ENCODE results near the gene U2AF2. TPM values are rescaled to one million over a fixed set of nuclear protein-coding genes. Genes with fewer than 3 reads are reported as not detected.

The U2AF2 gene
- total and polyA plus RNA-seq, 2 of the 4 experiments (the other 2 are of a cell fraction): 120 to 260 TPM

DNA sequence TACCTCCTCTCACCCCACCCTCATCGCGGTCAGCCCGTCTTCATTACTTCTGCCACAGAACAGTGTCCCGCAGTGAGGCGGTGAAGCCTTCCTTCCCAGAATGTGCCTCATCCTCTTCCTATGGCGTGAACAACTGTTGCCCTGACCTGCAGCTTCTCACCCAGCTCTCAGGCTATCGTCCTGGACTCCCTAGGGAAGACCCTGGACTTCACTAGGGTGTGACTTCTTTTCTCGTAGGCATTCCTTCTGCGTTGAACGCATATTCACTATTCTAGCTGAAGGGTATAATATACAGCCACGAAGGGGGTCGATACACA is 48.4 kb upstream of the U2AF2 start (continued):
- TF ChIP-seq RFX5 (IDR thresholded peaks at IDR 0.05; ENCODE audit: low read depth, low read length): no peak
- TF ChIP-seq NFE2L2 (IDR thresholded peaks at IDR 0.05; ENCODE audit: low read depth, low read length): no peak
- TF ChIP-seq CHD1 (IDR thresholded peaks at IDR 0.05; ENCODE audit: low read depth, low read length): no peak
- TF ChIP-seq MAZ (IDR thresholded peaks at IDR 0.05; ENCODE audit: borderline replicate concordance, low read depth, low read length): no peak
- no peak for TF ChIP-seq BHLHE40 (IDR thresholded peaks at IDR 0.05; ENCODE audit: low read depth, low read length)
- TF ChIP-seq RCOR1 (IDR thresholded peaks at IDR 0.05; ENCODE audit: insufficient replicate concordance, low read length): no peak
- no peak for TF ChIP-seq FOS (IDR thresholded peaks at IDR 0.05; ENCODE audit: low read depth, low read length)

- dilution Hi-C loops (cut with HindIII; ENCODE audit: low sequenced_read_pairs, unreplicated experiment): no loop called here
These were observed 48.0 kb upstream of the U2AF2 start for GRCh38 chr19:55606817-55607216.

More at GRCh38 chr19:55606817-55607216, 48.0 kb upstream of the U2AF2 start:
- Histone ChIP-seq H4K5ac (ENCODE audit: low read depth, low read length) (no peak overlapping the region), H2AK9ac (replicated peaks; ENCODE audit: low read depth, low read length, poor library complexity) (peak overlapping the region; percentile 75), H3K14ac (replicated peaks; ENCODE audit: low read depth, low read length) (0 out of 2 replicates have a peak overlapping the region, but pooled peaks have one; percentile 65), H3K36me3 (ENCODE audit: control insufficient read depth, insufficient read depth, low read length) (peaks cover 17% of the 10 kb centered on the region), H3K9me3 (ENCODE audit: control insufficient read depth, insufficient read depth, low read length) (peaks cover 5% of the 10 kb centered on the region; the same call in 1 of the 2 replicates), H3K56ac (ENCODE audit: extremely low read depth, insufficient read depth, low read length) (no peak overlapping the region), H3K4me2 (ENCODE audit: low read depth, low read length) (peak overlapping the region; percentile 97), H3K23ac (ENCODE audit: low read depth, low read length) (peak overlapping the region; percentile 75; the same call in 1 of the 2 replicates), H2BK20ac (ENCODE audit: low read depth, low read length) (no peak overlapping the region), H3K27me3 (ENCODE audit: control insufficient read depth, insufficient read depth, low read length) (no peaks in the 10 kb centered on the region), H4K91ac (ENCODE audit: insufficient read depth, low read depth, low read length) (no peak overlapping the region; the same call in 1 of the 2 replicates), H4K8ac (ENCODE audit: low read depth in 2 of 2, low read length in 2 of 2) (no peak overlapping the region), H2BK120ac (ENCODE audit: low read depth, low read length) (no peak overlapping the region), H3K18ac (ENCODE audit: low read depth, low read length) (no peak overlapping the region), H3K9ac (ENCODE audit: low read depth, low read length) (peak overlapping the region; percentile 81), H3K4me3 (ENCODE audit: insufficient read depth, low read depth, low read length) (no peak overlapping the region), H2AFZ (replicated peaks; ENCODE audit: low read length, poor library complexity) (no peak overlapping the region), H3K79me1 (ENCODE audit: low read depth in 1 of 2, low read length in 2 of 2) (peaks cover 37 to 63% of the 10 kb centered on the region in 2 experiments), H3K4me1 (ENCODE audit: control insufficient read depth, insufficient read depth, low read length) (peaks cover 5% of the 10 kb centered on the region; the same call in 1 of the 2 replicates), H2BK5ac (ENCODE audit: low read depth, low read length, poor library complexity, severe bottlenecking) (no peak overlapping the region), H3K4ac (ENCODE audit: low read depth, low read length) (no peak overlapping the region), H3K27ac (ENCODE audit: insufficient read depth, low read length) (no peak overlapping the region), H4K20me1 (ENCODE audit: insufficient read depth, low read length) (peaks cover 28% of the 10 kb centered on the region), H2AK5ac (ENCODE audit: low read depth, low read length) (peak overlapping the region; percentile 94; the same call in 1 of the 2 replicates), H3K9me1 (ENCODE audit: insufficient read depth, low read length) (peaks cover 7% of the 10 kb centered on the region; the same call in 1 of the 2 replicates), H2BK15ac (ENCODE audit: low read depth, low read length) (no peak overlapping the region)
- no TSS peak for BruUV-seq (replicated peaks)
- POLR2A ChIA-PET (ENCODE audit: unreplicated experiment): interaction anchor here (1.1 kb wide), 1 partner anchor 31 kb away, joined by 4 read pairs; no protein-coding TSS in a partner anchor
- TF ChIP-seq POLR2A (IDR thresholded peaks at IDR 0.05; ENCODE audit: low read depth, low read length) (no peak), RCOR1 (IDR thresholded peaks at IDR 0.05; ENCODE audit: insufficient replicate concordance, low read length) (no peak)
- in situ Hi-C loops (cut with MboI; ENCODE audit: low sequenced_read_pairs) (loop anchor here (5.0 kb wide), 1 partner anchor 90 kb away; no protein-coding TSS in a partner anchor), intact Hi-C loops (cut with micrococcal nuclease) (loop anchor here (1.0 to 2.0 kb wide), 2 partner anchors 90 to 146 kb away; partner anchors contain the start of gene ISOC2)
- 82% methylated on average over 7 of the region's 9 CpGs; no CpG with 5 or more reads in 1 of the 2 experiments for whole genome bisulfite sequencing, 2 experiments (ENCODE audit: extremely low coverage in 2 of 2, insufficient read length in 1 of 2)
- no peak for ATAC-seq (ENCODE audit: low read depth)
- CTCF ChIA-PET: interaction anchor here (0.6 to 2.3 kb wide), 8 partner anchors 12 to 246 kb away, joined by 3 to 11 read pairs (median 6); partner anchors contain the start of genes U2AF2 and ZNF784
- DNase-seq: no peak
